H1 (cell line): ENCODE measurements around the gene LOXL1.
"Not testable (repeated sequence)": the region's sequence is repeated elsewhere in the genome, so short reads cannot be mapped to it uniquely, and the experiment has no call there.

Source experiments
- ASH2L ChIP-seq: fragments of 200-600, 300-600 bp; sonication (generic); IDR thresholded peaks from one replicate; pipeline ENCODE4 v1.7.1; 2017; ENCODE audit warnings: low read length
- CEBPB ChIP-seq: IDR thresholded peaks from 2 replicates; pipeline ENCODE4 v1.6.1; 2012; ENCODE audit warnings: low read depth, low read length
- CTCF ChIP-seq, 3 experiments: IDR thresholded peaks; 1 replicate in 2 of 3; 2 replicates in 1 of 3; pipeline versions ENCODE4 v1.5.1 to v1.6.1; 2011; ENCODE audit warnings: low read length in 3 of 3, mild to moderate bottlenecking in 3 of 3, inconsistent platforms in 2 of 3, low read depth in 1 of 3, moderate library complexity in 1 of 3; ENCODE audit not compliant: insufficient read depth in 1 of 3; ENCODE audit errors: control extremely low read depth in 1 of 3
- EGR1 ChIP-seq: IDR thresholded peaks from 2 replicates; pipeline ENCODE4 v1.6.1; 2011; ENCODE audit warnings: low read depth, low read length, borderline replicate concordance
- EP300 ChIP-seq, 2 experiments: IDR thresholded peaks; 1 replicate in 1 of 2; 2 replicates in 1 of 2; pipeline ENCODE4 v1.6.1; 2011 to 2012; ENCODE audit warnings: low read depth in 2 of 2, low read length in 2 of 2, mild to moderate bottlenecking in 2 of 2, borderline replicate concordance in 1 of 2, inconsistent platforms in 1 of 2, moderate library complexity in 1 of 2
- JUND ChIP-seq: IDR thresholded peaks from 2 replicates; pipeline ENCODE4 v1.6.1; 2011; ENCODE audit warnings: mild to moderate bottlenecking, improper control_type of control experiment, low read length
- KDM1A ChIP-seq: fragments of 200-600, 300-600 bp; sonication (generic); IDR thresholded peaks from 2 replicates; pipeline ENCODE4 v1.7.1; 2016; ENCODE audit warnings: mild to moderate bottlenecking, low read length, borderline replicate concordance
- PHF8 ChIP-seq: fragments of 200-600 bp; sonication (generic); conservative IDR thresholded peaks from 2 replicates; pipeline ENCODE4 v1.7.1; 2012; ENCODE audit warnings: low read depth, mild to moderate bottlenecking, inconsistent platforms, low read length, moderate library complexity
- POLR2A ChIP-seq, 2 experiments: IDR thresholded peaks; 1 replicate in 1 of 2; 2 replicates in 1 of 2; pipeline ENCODE4 v1.6.1; 2011; ENCODE audit warnings: low read depth in 2 of 2, low read length in 2 of 2, mild to moderate bottlenecking in 2 of 2; ENCODE audit errors: control extremely low read depth in 1 of 2
- POLR2AphosphoS5 ChIP-seq: IDR thresholded peaks from 2 replicates; pipeline ENCODE4 v1.6.1; 2011; ENCODE audit warnings: low read depth, low read length
- RAD21 ChIP-seq, 2 experiments: IDR thresholded peaks in 1 of 2; conservative IDR thresholded peaks in 1 of 2; 2 replicates each; pipeline ENCODE4 v1.6.1; 2011; ENCODE audit warnings: low read depth in 2 of 2, low read length in 2 of 2, improper control_type of control experiment in 1 of 2, inconsistent platforms in 1 of 2, mild to moderate bottlenecking in 1 of 2, moderate library complexity in 1 of 2
- SP2 ChIP-seq: IDR thresholded peaks from 2 replicates; pipeline ENCODE4 v1.6.1; 2012; ENCODE audit warnings: mild to moderate bottlenecking, low read length, inconsistent platforms

DNA sequence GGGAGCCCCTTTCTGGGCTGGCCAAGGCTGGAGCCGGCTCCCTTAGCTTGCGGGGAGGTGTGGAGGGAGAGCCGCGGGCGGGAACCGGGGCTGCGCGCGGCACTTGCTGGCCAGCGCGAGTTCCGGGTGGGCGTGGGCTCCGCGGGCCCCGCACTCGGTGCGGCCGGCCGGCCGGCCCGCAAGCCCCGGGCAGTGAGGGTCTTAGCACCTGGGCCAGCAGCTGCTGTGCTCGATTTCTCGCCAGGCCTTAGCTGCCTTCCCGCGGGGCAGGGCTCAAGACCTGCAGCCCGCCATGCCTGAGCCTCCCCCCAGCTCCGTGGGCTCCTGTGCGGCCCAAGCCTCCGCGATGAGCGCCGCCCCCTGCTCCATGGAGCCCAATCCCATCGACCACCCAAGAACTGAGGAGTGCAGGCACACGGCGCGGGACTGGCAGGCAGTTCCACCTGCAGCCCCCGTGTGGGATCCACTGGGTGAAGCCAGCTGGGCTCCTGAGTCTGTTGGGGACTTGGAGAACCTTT is 47.5 kb downstream of the LOXL1 start:
- TF ChIP-seq CTCF (IDR thresholded peaks at IDR 0.05; ENCODE audit: control extremely low read depth in 1 of 3, insufficient read depth in 1 of 3, low read depth in 1 of 3, low read length in 3 of 3); KDM1A; RAD21 (IDR thresholded peaks at IDR 0.05 in 1 of 2, conservative IDR thresholded peaks at IDR 0.05 in 1 of 2; ENCODE audit: low read depth in 2 of 2, low read length in 2 of 2); SP2; EGR1; EP300 (IDR thresholded peaks at IDR 0.05; ENCODE audit: borderline replicate concordance in 1 of 2, low read depth in 2 of 2, low read length in 2 of 2); PHF8; ASH2L; CEBPB; JUND; POLR2A (IDR thresholded peaks at IDR 0.05; ENCODE audit: control extremely low read depth in 1 of 2, low read depth in 2 of 2, low read length in 2 of 2); POLR2AphosphoS5: not testable (repeated sequence)
